ENCODE measurements around the gene HMG20B. TPM values are rescaled to one million over a fixed set of nuclear protein-coding genes. Genes with fewer than 3 reads are reported as not detected.

Gene HMG20B
- total RNA-seq, 1 experiment from 2014 or later: 121 TPM

DNA sequence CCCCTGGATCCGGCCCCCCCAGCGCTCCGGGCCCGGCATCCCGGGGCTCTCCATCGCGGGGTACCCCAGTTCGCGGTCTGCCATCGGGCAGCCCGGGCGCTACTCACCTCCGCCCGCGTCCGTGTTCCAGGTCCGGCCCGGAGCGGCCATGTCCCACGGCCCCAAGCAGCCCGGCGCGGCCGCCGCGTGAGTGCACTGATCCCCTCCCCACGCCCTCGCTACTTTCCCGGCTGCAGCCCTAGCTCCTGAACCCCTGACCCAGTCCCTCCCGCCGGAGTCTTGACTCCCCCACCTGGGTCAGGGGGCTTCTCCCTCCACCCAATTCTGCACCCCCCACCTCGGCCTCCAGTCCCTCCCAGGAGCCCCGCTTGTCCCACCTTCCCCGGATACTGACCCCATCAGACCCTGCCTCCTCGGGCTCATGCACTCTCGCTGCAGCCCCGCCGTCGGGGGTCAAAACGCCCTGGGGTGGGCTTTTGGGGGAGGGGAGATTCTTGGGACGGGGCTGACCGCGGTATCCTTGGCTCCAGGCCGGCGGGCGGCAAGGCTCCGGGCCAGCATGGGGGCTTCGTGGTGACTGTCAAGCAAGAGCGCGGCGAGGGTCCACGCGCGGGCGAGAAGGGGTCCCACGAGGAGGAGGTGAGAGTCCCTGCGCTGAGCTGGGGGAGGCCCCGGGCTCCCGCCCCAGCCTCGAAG lies 566 bp downstream of the HMG20B start:
- no peak for ATAC-seq
- TF ChIP-seq ATF6 (CRISPR knock-in tag; IDR thresholded peaks at IDR 0.05): no peak
- TF ChIP-seq ZNF219 (CRISPR knock-in tag; IDR thresholded peaks at IDR 0.05; ENCODE audit: borderline replicate concordance): no peak
- TF ChIP-seq, protein P1, sequence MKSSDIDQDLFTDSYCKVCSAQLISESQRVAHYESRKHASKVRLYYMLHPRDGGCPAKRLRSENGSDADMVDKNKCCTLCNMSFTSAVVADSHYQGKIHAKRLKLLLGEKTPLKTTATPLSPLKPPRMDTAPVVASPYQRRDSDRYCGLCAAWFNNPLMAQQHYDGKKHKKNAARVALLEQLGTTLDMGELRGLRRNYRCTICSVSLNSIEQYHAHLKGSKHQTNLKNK (CRISPR knock-in tag; IDR thresholded peaks at IDR 0.05): no peak
- TF ChIP-seq HMGA2 (CRISPR knock-in tag; IDR thresholded peaks at IDR 0.05): no peak
- TF ChIP-seq RORB (CRISPR knock-in tag; IDR thresholded peaks at IDR 0.05): no peak
- no peak for TF ChIP-seq SMAD4 (CRISPR knock-in tag; IDR thresholded peaks at IDR 0.05)
- TF ChIP-seq, protein P2, sequence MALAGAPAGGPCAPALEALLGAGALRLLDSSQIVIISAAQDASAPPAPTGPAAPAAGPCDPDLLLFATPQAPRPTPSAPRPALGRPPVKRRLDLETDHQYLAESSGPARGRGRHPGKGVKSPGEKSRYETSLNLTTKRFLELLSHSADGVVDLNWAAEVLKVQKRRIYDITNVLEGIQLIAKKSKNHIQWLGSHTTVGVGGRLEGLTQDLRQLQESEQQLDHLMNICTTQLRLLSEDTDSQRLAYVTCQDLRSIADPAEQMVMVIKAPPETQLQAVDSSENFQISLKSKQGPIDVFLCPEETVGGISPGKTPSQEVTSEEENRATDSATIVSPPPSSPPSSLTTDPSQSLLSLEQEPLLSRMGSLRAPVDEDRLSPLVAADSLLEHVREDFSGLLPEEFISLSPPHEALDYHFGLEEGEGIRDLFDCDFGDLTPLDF (CRISPR knock-in tag; IDR thresholded peaks at IDR 0.05): 0 out of 2 replicates have a peak, but pooled peaks have one; percentile 30
- no peak for TF ChIP-seq NR2C2 (CRISPR knock-in tag; IDR thresholded peaks at IDR 0.05)
- peak; percentile 57; the same call in 1 of the 2 replicates for TF ChIP-seq ZNF423 (CRISPR knock-in tag; IDR thresholded peaks at IDR 0.05)
- 0 out of 2 replicates have a peak, but pooled peaks have one; percentile 35 for TF ChIP-seq ESRRA (CRISPR knock-in tag; IDR thresholded peaks at IDR 0.05; ENCODE audit: borderline replicate concordance)
- TF ChIP-seq GRHL2 (CRISPR knock-in tag; IDR thresholded peaks at IDR 0.05; ENCODE audit: insufficient replicate concordance, severe bottlenecking): no peak
- no peak for TF ChIP-seq AFF4 (CRISPR knock-in tag; IDR thresholded peaks at IDR 0.05; ENCODE audit: borderline replicate concordance)
- no peak for TF ChIP-seq E2F4 (CRISPR knock-in tag; IDR thresholded peaks at IDR 0.05; ENCODE audit: borderline replicate concordance, low read depth)
- peak; percentile 100 for TF ChIP-seq ZNF121 (CRISPR knock-in tag; IDR thresholded peaks at IDR 0.05)
- no peak for TF ChIP-seq OVOL2 (CRISPR knock-in tag; IDR thresholded peaks at IDR 0.05; ENCODE audit: borderline replicate concordance)
- TF ChIP-seq ELF4 (CRISPR knock-in tag; IDR thresholded peaks at IDR 0.05; ENCODE audit: low read depth): no peak
- no peak for TF ChIP-seq E2F5 (CRISPR knock-in tag; IDR thresholded peaks at IDR 0.05)
- Mint-ChIP-seq H3K4me3 (peak overlapping the region; percentile 71), H3K27ac (no peak overlapping the region), H3K9me3 (no peaks in the 10 kb centered on the region), H3K36me3 (peaks cover 8% of the 10 kb centered on the region), H3K27me3 (ENCODE audit: low read depth) (no peaks in the 10 kb centered on the region), H3K4me1 (peaks cover 21% of the 10 kb centered on the region)
- peak; percentile 38 for DNase-seq (ENCODE audit: low spot score)
- POLR2A ChIA-PET: interaction anchor here (1.1 to 1.4 kb wide), 2 partner anchors 28 to 189 kb away, joined by 4 read pairs; partner anchors contain the start of gene MRPL54
- CTCF ChIA-PET: interaction anchor here (0.5 to 6.5 kb wide), 10 partner anchors 9 to 1796 kb away, joined by 3 to 115 read pairs (median 4); partner anchors contain the start of gene GIPC3

Measured in WTC11 (cell line).